H1 (cell line): ENCODE results near the gene ATG4D. TPM values are rescaled to one million over a fixed set of nuclear protein-coding genes. Genes with fewer than 3 reads are reported as not detected.

ENCODE experiments used
- CTCF ChIA-PET: fragments of 300-600 bp; sonication (Branson Sonifier 250); formaldehyde crosslinking; loops from one replicate; lab custom pipeline; 2021; ENCODE audit not compliant: partially characterized antibody; lab: Charles Lee
- POLR2A ChIA-PET: fragments of 300-600 bp; sonication (Branson Sonifier 250); formaldehyde crosslinking; loops from one replicate; lab custom pipeline; 2021; ENCODE audit warnings: inconsistent platforms; ENCODE audit not compliant: partially characterized antibody; lab: Charles Lee
- DNase-seq, 2 experiments: peaks; one replicate each; pipeline versions ENCODE4 v3.0.0 to v3.0.0-alpha.2; 2010 to 2022; ENCODE audit warnings: low spot score in 2 of 2, low read depth in 1 of 2, mixed read lengths in 1 of 2
- FAIRE-seq: peaks from 2 replicates; lab custom pipeline; 2011; peaks lifted over from hg19 to GRCh38; lab: Jason Lieb, UNC
- H2AFZ ChIP-seq: 2 replicates; pipeline ENCODE4 v1.8.1; 2012; ENCODE audit warnings: low read length, inconsistent platforms
- H2AK5ac ChIP-seq: 2 replicates; pipeline ENCODE4 v1.6.1; 2013; ENCODE audit warnings: low read depth, low read length
- H2BK120ac ChIP-seq: replicated peaks from 2 replicates; pipeline ENCODE3; 2013; ENCODE audit warnings: low read depth, low read length, inconsistent platforms
- H2BK12ac ChIP-seq: 2 replicates; pipeline ENCODE4 v1.6.1; 2013; ENCODE audit warnings: low read depth, low read length
- H2BK15ac ChIP-seq: 2 replicates; pipeline ENCODE4 v1.6.1; 2013; ENCODE audit warnings: low read length
- H2BK20ac ChIP-seq: 2 replicates; pipeline ENCODE4 v1.6.1; 2013; ENCODE audit warnings: low read length
- H2BK5ac ChIP-seq: 2 replicates; pipeline ENCODE4 v1.6.1; 2013; ENCODE audit warnings: low read depth, low read length
- H3K14ac ChIP-seq: 2 replicates; pipeline ENCODE4 v1.6.1; 2013; ENCODE audit warnings: inconsistent platforms; ENCODE audit not compliant: insufficient read length
- H3K18ac ChIP-seq: 2 replicates; pipeline ENCODE4 v1.6.1; 2013; ENCODE audit warnings: low read length; ENCODE audit errors: extremely low read depth
- H3K23ac ChIP-seq: 2 replicates; pipeline ENCODE4 v1.6.1; 2013; ENCODE audit warnings: inconsistent platforms; ENCODE audit not compliant: insufficient read length
- H3K23me2 ChIP-seq: 2 replicates; pipeline ENCODE4 v1.6.1; 2013; ENCODE audit warnings: low read depth, low read length
- H3K27ac ChIP-seq: 2 replicates; pipeline ENCODE4 v1.6.1; 2011; ENCODE audit warnings: low read depth, low read length, inconsistent platforms
- H3K27me3 ChIP-seq, 4 experiments: replicated peaks in 1 of 4; 1 replicate in 1 of 4; 2 replicates in 3 of 4; pipeline versions ENCODE4 v1.6.1 to v1.8.1; 2011 to 2013; ENCODE audit warnings: low read length in 3 of 4, mild to moderate bottlenecking in 3 of 4, inconsistent platforms in 2 of 4, mixed read lengths in 2 of 4, moderate library complexity in 1 of 4; ENCODE audit not compliant: control insufficient read depth in 3 of 4, insufficient read depth in 3 of 4; ENCODE audit errors: extremely low read depth in 1 of 4
- H3K36me3 ChIP-seq, 4 experiments: 2 replicates each; pipeline versions ENCODE4 v1.6.1 to v1.8.1; 2011 to 2013; ENCODE audit warnings: mild to moderate bottlenecking in 4 of 4, low read length in 3 of 4, moderate library complexity in 2 of 4, control low read depth in 1 of 4, inconsistent platforms in 1 of 4; ENCODE audit not compliant: insufficient read depth in 4 of 4, control insufficient read depth in 2 of 4
- H3K4ac ChIP-seq: replicated peaks from 2 replicates; pipeline ENCODE3; 2013; ENCODE audit warnings: low read length, low read depth, mixed read lengths, inconsistent platforms; ENCODE audit not compliant: insufficient read length
- H3K4me1 ChIP-seq, 4 experiments: replicated peaks in 1 of 4; 1 replicate in 1 of 4; 2 replicates in 3 of 4; pipeline versions ENCODE4 v1.6.1 to v1.8.1; 2011 to 2013; ENCODE audit warnings: low read length in 3 of 4, inconsistent platforms in 2 of 4, mixed read lengths in 1 of 4; ENCODE audit not compliant: insufficient read depth in 4 of 4, control insufficient read depth in 3 of 4
- H3K4me2 ChIP-seq, 2 experiments: 2 replicates each; pipeline versions ENCODE4 v1.6.1 to v1.8.1; 2011 to 2013; ENCODE audit warnings: low read depth in 2 of 2, low read length in 2 of 2, control low read depth in 1 of 2, inconsistent platforms in 1 of 2, mild to moderate bottlenecking in 1 of 2; ENCODE audit not compliant: insufficient read depth in 1 of 2
- H3K4me3 ChIP-seq, 4 experiments: fragments of 200-600, 300-600 bp in 1 of 4; sonication (generic), shearing (Covaris generic), sonication (Bioruptor Twin) in 1 of 4; 2 replicates each; pipeline versions ENCODE4 v1.5.1 to v1.8.1; 2011 to 2016; ENCODE audit warnings: low read length in 4 of 4, low read depth in 3 of 4, control low read depth in 2 of 4, inconsistent platforms in 2 of 4, mild to moderate bottlenecking in 2 of 4, mixed read lengths in 1 of 4, moderate library complexity in 1 of 4; ENCODE audit not compliant: insufficient read depth in 2 of 4; ENCODE audit errors: extremely low read depth in 1 of 4
- H3K56ac ChIP-seq: replicated peaks from 2 replicates; pipeline ENCODE3; 2013; ENCODE audit warnings: low read depth, mild to moderate bottlenecking, mixed read lengths, low read length, inconsistent platforms; ENCODE audit not compliant: insufficient read length
- H3K79me1 ChIP-seq: 2 replicates; pipeline ENCODE4 v1.6.1; 2013; ENCODE audit warnings: low read depth, low read length, control low read depth
- H3K79me2 ChIP-seq, 2 experiments: 2 replicates each; pipeline versions ENCODE4 v1.6.1 to v1.8.1; 2012 to 2013; ENCODE audit warnings: low read length in 2 of 2, mild to moderate bottlenecking in 2 of 2, inconsistent platforms in 1 of 2; ENCODE audit not compliant: insufficient read depth in 2 of 2, control insufficient read depth in 1 of 2
- H3K9ac ChIP-seq, 4 experiments: replicated peaks in 1 of 4; 1 replicate in 1 of 4; 2 replicates in 3 of 4; pipeline versions ENCODE4 v1.6.1 to v1.8.1; 2011 to 2013; ENCODE audit warnings: low read depth in 3 of 4, low read length in 3 of 4, control low read depth in 2 of 4, mild to moderate bottlenecking in 2 of 4, moderate library complexity in 2 of 4, inconsistent platforms in 1 of 4; ENCODE audit errors: extremely low read depth in 1 of 4
- H3K9me3 ChIP-seq, 2 experiments: 2 replicates each; pipeline versions ENCODE4 v1.6.1 to v1.8.1; 2012 to 2013; ENCODE audit warnings: mild to moderate bottlenecking in 2 of 2, moderate library complexity in 2 of 2, control low read depth in 1 of 2, inconsistent platforms in 1 of 2, low read depth in 1 of 2, low read length in 1 of 2, mixed read lengths in 1 of 2; ENCODE audit not compliant: insufficient read depth in 2 of 2
- H4K20me1 ChIP-seq, 2 experiments: replicated peaks in 1 of 2; 2 replicates each; pipeline versions ENCODE3 to v1.8.1; 2011 to 2013; ENCODE audit warnings: inconsistent platforms in 2 of 2, low read length in 2 of 2, mild to moderate bottlenecking in 1 of 2; ENCODE audit not compliant: insufficient read depth in 2 of 2, control insufficient read depth in 1 of 2
- H4K5ac ChIP-seq: 2 replicates; pipeline ENCODE4 v1.6.1; 2013; ENCODE audit warnings: low read length, low read depth, mixed read lengths, inconsistent platforms; ENCODE audit not compliant: insufficient read length
- H4K8ac ChIP-seq: 2 replicates; pipeline ENCODE4 v1.8.0; 2013; ENCODE audit warnings: mild to moderate bottlenecking, moderate library complexity, low read length, inconsistent platforms; ENCODE audit not compliant: insufficient read depth; ENCODE audit errors: extremely low read depth
- H4K91ac ChIP-seq: replicated peaks from 2 replicates; pipeline ENCODE3; 2013; ENCODE audit warnings: low read length, mixed read lengths, inconsistent platforms; ENCODE audit not compliant: insufficient read length
- BRCA1 ChIP-seq: IDR thresholded peaks from 2 replicates; pipeline ENCODE4 v1.6.1; 2012; ENCODE audit warnings: low read depth, low read length, improper control_type of control experiment
- CBX5 ChIP-seq: fragments of 300-800, 300-1000 bp; sonication (generic); IDR thresholded peaks from 2 replicates; pipeline ENCODE4 v1.7.1; 2016; ENCODE audit warnings: antibody characterized with exemption, low read length, low read depth
- EP300 ChIP-seq, 2 experiments: IDR thresholded peaks; 1 replicate in 1 of 2; 2 replicates in 1 of 2; pipeline ENCODE4 v1.6.1; 2011 to 2012; ENCODE audit warnings: low read depth in 2 of 2, low read length in 2 of 2, mild to moderate bottlenecking in 2 of 2, borderline replicate concordance in 1 of 2, inconsistent platforms in 1 of 2, moderate library complexity in 1 of 2
- JUND ChIP-seq: IDR thresholded peaks from 2 replicates; pipeline ENCODE4 v1.6.1; 2011; ENCODE audit warnings: mild to moderate bottlenecking, improper control_type of control experiment, low read length
- NRF1 ChIP-seq: IDR thresholded peaks from 2 replicates; pipeline ENCODE4 v1.6.1; 2011; ENCODE audit warnings: mild to moderate bottlenecking, low read depth, low read length, improper control_type of control experiment
- RBBP5 ChIP-seq: IDR thresholded peaks from 2 replicates; pipeline ENCODE4 v1.7.1; 2012; ENCODE audit warnings: low read depth, mild to moderate bottlenecking, inconsistent platforms, low read length, moderate library complexity, borderline replicate concordance
- RXRA ChIP-seq: IDR thresholded peaks from 2 replicates; pipeline ENCODE4 v1.6.1; 2011; ENCODE audit warnings: low read depth, mild to moderate bottlenecking, low read length, moderate library complexity; ENCODE audit not compliant: insufficient read depth
- SIRT6 ChIP-seq: IDR thresholded peaks from one replicate; pipeline ENCODE4 v1.7.1; 2012; ENCODE audit warnings: low read length, inconsistent platforms
- SRF ChIP-seq: IDR thresholded peaks from 2 replicates; pipeline ENCODE4 v1.6.1; 2011; ENCODE audit warnings: mild to moderate bottlenecking, low read depth, low read length, moderate library complexity
- TCF12 ChIP-seq: IDR thresholded peaks from 2 replicates; pipeline ENCODE4 v1.6.1; 2011; ENCODE audit warnings: low read depth, mild to moderate bottlenecking, low read length
- ZNF274 ChIP-seq: IDR thresholded peaks from 2 replicates; pipeline ENCODE4 v1.7.0; 2012; ENCODE audit warnings: low read length, borderline replicate concordance; ENCODE audit errors: extremely low read depth
- WGBS, 2 experiments: shearing (Covaris generic) in 1 of 2; methylation state at CpG; one replicate each; pipeline versions ENCODE4 v1.1.6 to v1.1.7; 2013 to 2015; ENCODE audit warnings: low lambda C conversion rate in 2 of 2, mixed read lengths in 2 of 2, inconsistent platforms in 1 of 2, low coverage in 1 of 2, missing lambda C conversion rate in 1 of 2; ENCODE audit not compliant: insufficient replicate concordance in 2 of 2, insufficient coverage in 1 of 2, insufficient read length in 1 of 2; ENCODE audit errors: extremely low coverage in 1 of 2, missing lambda C conversion rate in 1 of 2; 5-methylcytosine and 5-hydroxymethylcytosine counted together
- polyA plus RNA-seq, 7 experiments: library from polyadenylated mRNA; depleted of rRNA in 3 of 7; stranded (reverse) in 5 of 7; unstranded in 2 of 7; fragments of >200 nt in 5 of 7; fragments of 200-250 nt in 2 of 7; gene quantifications; 1 replicate in 5 of 7; 2 replicates in 1 of 7; 4 replicates in 1 of 7; pipeline versions ENCODE4 v1.2.1 to v1.2.3, GENCODE V29; 2011 to 2013; ENCODE audit warnings: missing spikeins in 2 of 7, mixed read lengths in 2 of 7
- total RNA-seq: library from RNA; stranded (reverse); fragmentation: NEBNext Ultra II Directional; extraction: Animal tissue kit (Norgen Biotek cat#: 25700); gene quantifications from 2 replicates; pipeline ENCODE4 v1.2.1, GENCODE V29; 2021

The ATG4D gene
- total and polyA plus RNA-seq, 2 of the 8 experiments (the other 6 are each of a cell fraction or from before 2014, with no cell fraction given), result 39.6 to 43.7 TPM

- 90% methylated on average over 7 of the region's 7 CpGs; no CpG with 5 or more reads in 1 of the 2 experiments for WGBS, 2 experiments
- CTCF ChIA-PET, result interaction anchor here (1.0 to 2.3 kb wide), 3 partner anchors 12 to 96 kb away, joined by 4 to 13 read pairs (median 7); no protein-coding TSS in a partner anchor
- Histone ChIP-seq H4K5ac (no peak overlapping the region), H2AK5ac (no peak overlapping the region), H3K23ac (no peak overlapping the region), H2BK20ac (no peak overlapping the region), H3K18ac (no peak overlapping the region), H2BK15ac (no peak overlapping the region), H4K91ac (no peak overlapping the region), H3K4ac (no peak overlapping the region), H3K4me1 (no peaks in the 10 kb centered on the region), H4K8ac (no peak overlapping the region; the same call in 1 of the 2 replicates), H3K9me3 (no peaks in the 10 kb centered on the region), H3K23me2 (no peaks in the 10 kb centered on the region; the same call in 1 of the 2 replicates), H3K27ac (no peak overlapping the region), H3K56ac (no peak overlapping the region), H2BK5ac (no peak overlapping the region), H4K20me1 (no peaks in the 10 kb centered on the region), H2BK120ac (no peak overlapping the region), H3K4me2 (no peak overlapping the region), H3K4me3 (no peak overlapping the region), H3K14ac (no peak overlapping the region), H3K79me1 (no peaks in the 10 kb centered on the region), H2AFZ (no peak overlapping the region), H2BK12ac (no peak overlapping the region), H3K79me2 (no peaks in the 10 kb centered on the region), H3K27me3 (no peaks in the 10 kb centered on the region), H3K36me3 (no peaks in the 10 kb centered on the region), H3K9ac (no peak overlapping the region)
- no peak for FAIRE-seq
- POLR2A ChIA-PET, result interaction anchor here (0.8 to 3.3 kb wide), 6 partner anchors 9 to 70 kb away, joined by 3 to 19 read pairs (median 4); no protein-coding TSS in a partner anchor
- DNase-seq, result no peak
- no peak for TF ChIP-seq RXRA
- no peak for TF ChIP-seq NRF1
- no peak for TF ChIP-seq EP300 (IDR thresholded peaks at IDR 0.05; ENCODE audit: borderline replicate concordance in 1 of 2, low read depth in 2 of 2, low read length in 2 of 2)
- TF ChIP-seq RBBP5, result no peak
- no peak for TF ChIP-seq SIRT6
- TF ChIP-seq BRCA1, result no peak
- TF ChIP-seq SRF, result no peak
- no peak for TF ChIP-seq CBX5
- TF ChIP-seq TCF12, result no peak
- TF ChIP-seq JUND, result no peak
- TF ChIP-seq ZNF274, result no peak
These were observed 49.4 kb downstream of the ATG4D start for GRCh38 chr19:10593148-10593547.
